MCF 10A (cell line): ENCODE results near the gene PDZRN3. TPM values are rescaled to one million over a fixed set of nuclear protein-coding genes. Genes with fewer than 3 reads are reported as not detected.

Experiments used
- BruUV-seq: library from RNA; stranded (reverse); fragments of 400-500 nt; replicated peaks from 2 replicates; lab custom pipeline; 2021; lab: Mats Ljungman, UMichigan
- CTCF ChIA-PET: fragments of 300-600 bp; sonication (Branson Sonifier 250); formaldehyde crosslinking; extraction: SDS; loops from one replicate; lab custom pipeline; 2021; ENCODE audit warnings: antibody characterized with exemption, inconsistent platforms; lab: Yijun Ruan, JAX
- POLR2A ChIA-PET: fragments of 300-600, 350-650 bp; sonication (Branson Sonifier 250); formaldehyde crosslinking; extraction: SDS; loops from one replicate; lab custom pipeline; 2020; ENCODE audit warnings: antibody characterized with exemption, inconsistent platforms; lab: Yijun Ruan, JAX
- DNase-seq: peaks from one replicate; pipeline ENCODE4 v3.0.0-alpha.2; 2018; ENCODE audit not compliant: unreplicated experiment
- H3K27ac Mint-ChIP-seq: one replicate; pipeline ENCODE4 v1.8.0; 2022; ENCODE audit warnings: mild to moderate bottlenecking, low read depth, mixed read lengths; ENCODE audit not compliant: unreplicated experiment
- H3K27me3 Mint-ChIP-seq: one replicate; pipeline ENCODE4 v1.8.0; 2022; ENCODE audit warnings: mixed read lengths; ENCODE audit not compliant: insufficient read depth, unreplicated experiment
- H3K36me3 Mint-ChIP-seq: one replicate; pipeline ENCODE4 v1.8.0; 2022; ENCODE audit warnings: mild to moderate bottlenecking, moderate library complexity, mixed read lengths; ENCODE audit not compliant: insufficient read depth, unreplicated experiment
- H3K4me1 Mint-ChIP-seq: one replicate; pipeline ENCODE4 v1.8.0; 2022; ENCODE audit warnings: mixed read lengths; ENCODE audit not compliant: insufficient read depth, unreplicated experiment
- H3K4me3 Mint-ChIP-seq: one replicate; pipeline ENCODE4 v1.8.0; 2022; ENCODE audit warnings: mild to moderate bottlenecking, moderate library complexity, mixed read lengths; ENCODE audit not compliant: unreplicated experiment
- H3K9me3 Mint-ChIP-seq: one replicate; pipeline ENCODE4 v1.8.0; 2022; ENCODE audit warnings: mixed read lengths; ENCODE audit not compliant: unreplicated experiment
- intact Hi-C: fragments of 100-400 bp; cut with micrococcal nuclease; formaldehyde crosslinking; loops from 2 replicates; pipeline ENCODE4 v1.14.1; 2022
- total RNA-seq: library from RNA; stranded (reverse); gene quantifications from 2 replicates; pipeline ENCODE4 v1.2.3, GENCODE V29; 2022
- TF ChIP-seq, protein P1 (sequence below): fragments of 200-600 bp; IDR thresholded peaks from one replicate; pipeline ENCODE4 v1.8.0; 2022; ENCODE audit warnings: antibody characterized with exemption, mild to moderate bottlenecking; ENCODE audit not compliant: unreplicated experiment

The PDZRN3 gene
- total RNA-seq, 1 experiment from 2014 or later = not detected

GRCh38 chr3:73530022-73530396 lies 94.7 kb downstream of the PDZRN3 start:
- Mint-ChIP-seq H3K36me3 (no peaks in the 10 kb centered on the region), H3K27ac (no peak overlapping the region), H3K9me3 (no peaks in the 10 kb centered on the region), H3K4me3 (no peak overlapping the region), H3K27me3 (peaks cover 32% of the 10 kb centered on the region), H3K4me1 (no peaks in the 10 kb centered on the region)
- BruUV-seq = no TSS peak
- ChIA-PET POLR2A (no interaction called here), CTCF (interaction anchor here (1.1 kb wide), 1 partner anchor 317 kb away, joined by 4 read pairs; no protein-coding TSS in a partner anchor)
- intact Hi-C loops = no loop called here
- no peak for DNase-seq
- TF ChIP-seq, protein P1, sequence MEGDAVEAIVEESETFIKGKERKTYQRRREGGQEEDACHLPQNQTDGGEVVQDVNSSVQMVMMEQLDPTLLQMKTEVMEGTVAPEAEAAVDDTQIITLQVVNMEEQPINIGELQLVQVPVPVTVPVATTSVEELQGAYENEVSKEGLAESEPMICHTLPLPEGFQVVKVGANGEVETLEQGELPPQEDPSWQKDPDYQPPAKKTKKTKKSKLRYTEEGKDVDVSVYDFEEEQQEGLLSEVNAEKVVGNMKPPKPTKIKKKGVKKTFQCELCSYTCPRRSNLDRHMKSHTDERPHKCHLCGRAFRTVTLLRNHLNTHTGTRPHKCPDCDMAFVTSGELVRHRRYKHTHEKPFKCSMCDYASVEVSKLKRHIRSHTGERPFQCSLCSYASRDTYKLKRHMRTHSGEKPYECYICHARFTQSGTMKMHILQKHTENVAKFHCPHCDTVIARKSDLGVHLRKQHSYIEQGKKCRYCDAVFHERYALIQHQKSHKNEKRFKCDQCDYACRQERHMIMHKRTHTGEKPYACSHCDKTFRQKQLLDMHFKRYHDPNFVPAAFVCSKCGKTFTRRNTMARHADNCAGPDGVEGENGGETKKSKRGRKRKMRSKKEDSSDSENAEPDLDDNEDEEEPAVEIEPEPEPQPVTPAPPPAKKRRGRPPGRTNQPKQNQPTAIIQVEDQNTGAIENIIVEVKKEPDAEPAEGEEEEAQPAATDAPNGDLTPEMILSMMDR = no peak

DNA sequence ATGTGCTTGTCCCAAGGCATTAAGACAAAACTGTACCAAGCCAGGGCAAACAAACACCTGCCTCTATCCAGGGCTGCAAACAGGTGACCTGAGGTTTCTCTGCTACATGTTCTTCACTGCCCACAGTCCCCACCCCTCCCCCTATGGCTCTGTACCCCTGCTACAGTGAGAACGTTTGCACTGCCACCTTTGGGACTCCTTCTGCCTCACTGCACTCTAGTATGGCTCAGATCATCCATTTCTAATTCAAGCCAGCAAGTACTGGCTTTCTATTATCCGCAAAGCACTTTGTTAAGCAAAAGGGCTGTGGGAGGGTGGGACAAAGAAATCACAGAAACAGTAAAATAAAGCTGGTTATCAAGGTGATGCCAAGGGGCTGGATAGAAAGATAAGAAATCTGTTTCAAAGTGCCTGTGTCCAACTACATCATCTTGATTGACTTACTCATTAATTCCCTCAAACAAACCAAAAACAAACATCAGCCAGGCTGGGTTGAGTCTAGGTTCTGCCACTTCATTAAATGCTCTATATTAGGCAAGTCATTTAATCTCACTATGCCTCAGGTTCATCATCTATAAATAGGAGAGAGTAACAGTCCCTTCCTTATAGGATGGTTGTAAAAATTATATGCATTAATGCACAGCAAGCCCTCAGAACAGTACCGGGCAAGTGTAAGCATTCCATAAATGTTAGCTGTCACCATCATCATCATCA lies 95.3 kb downstream of the PDZRN3 start:
- Mint-ChIP-seq H3K4me1 (no peaks in the 10 kb centered on the region), H3K36me3 (no peaks in the 10 kb centered on the region), H3K4me3 (no peak overlapping the region), H3K27ac (no peak overlapping the region), H3K27me3 (peaks cover 32% of the 10 kb centered on the region), H3K9me3 (no peaks in the 10 kb centered on the region)
- BruUV-seq = no TSS peak
- DNase-seq = no peak
- TF ChIP-seq, protein P1 = no peak
- intact Hi-C loops = no loop called here
- POLR2A ChIA-PET = no interaction called here
- CTCF ChIA-PET = interaction anchor here (1.1 to 1.6 kb wide), 2 partner anchors 318 to 322 kb away, joined by 3 to 4 read pairs; no protein-coding TSS in a partner anchor

DNA sequence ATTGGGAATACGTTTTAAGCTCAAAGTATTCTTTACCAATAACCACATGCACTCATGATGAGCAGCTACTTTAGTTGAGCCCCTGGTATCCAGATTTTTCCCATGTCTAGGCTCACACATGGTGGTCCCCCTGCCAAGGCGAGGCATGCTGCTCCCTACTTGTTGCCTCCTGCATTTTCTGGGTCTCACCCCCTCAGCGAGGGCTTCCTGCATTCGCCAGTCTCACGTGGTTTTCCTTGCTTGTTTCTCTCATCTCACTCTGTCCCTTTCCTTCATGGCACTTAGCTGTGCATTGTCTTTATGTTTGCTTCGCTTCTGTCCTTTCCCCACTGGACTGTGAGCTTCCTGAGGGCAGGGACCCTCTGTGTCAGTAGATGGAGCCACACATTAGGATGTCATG lies 99.2 kb downstream of the PDZRN3 start:
- no peaks in the 10 kb centered on the region for H3K4me1 Mint-ChIP-seq
- no peaks in the 10 kb centered on the region for H3K36me3 Mint-ChIP-seq
- CTCF ChIA-PET = interaction anchor here (0.6 to 3.8 kb wide), 5 partner anchors 18 to 323 kb away, joined by 3 to 15 read pairs (median 3); no protein-coding TSS in a partner anchor
- no peak for DNase-seq
- POLR2A ChIA-PET = no interaction called here
- intact Hi-C loops = no loop called here
- TF ChIP-seq, protein P1 = no peak
- H3K27ac Mint-ChIP-seq = no peak overlapping the region
- H3K4me3 Mint-ChIP-seq = no peak overlapping the region
- no peaks in the 10 kb centered on the region for H3K9me3 Mint-ChIP-seq
- no TSS peak for BruUV-seq
- peaks cover 32% of the 10 kb centered on the region for H3K27me3 Mint-ChIP-seq

DNA sequence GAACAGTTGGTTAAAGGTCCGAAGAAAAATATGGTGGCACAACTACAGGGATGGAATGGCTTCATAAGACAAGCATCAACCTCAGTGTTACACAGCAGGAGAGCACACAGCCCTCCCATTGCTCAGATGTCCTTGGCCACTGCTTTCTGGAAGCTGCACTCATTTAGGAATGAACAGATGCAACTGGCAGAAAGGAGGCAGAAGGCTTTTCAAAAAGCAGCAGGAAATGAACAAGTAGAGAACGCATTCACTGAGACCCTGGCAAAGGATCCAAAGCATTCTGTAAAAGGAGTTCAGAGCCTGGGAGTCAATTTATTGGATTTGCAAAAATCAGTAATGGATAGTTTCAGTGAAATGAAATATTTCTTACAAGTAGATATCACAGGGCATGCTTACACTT lies 101.1 kb downstream of the PDZRN3 start:
- peaks cover 6% of the 10 kb centered on the region for H3K4me1 Mint-ChIP-seq
- ChIA-PET CTCF (interaction anchor here (3.8 kb wide), 1 partner anchor 16 kb away, joined by 15 read pairs; no protein-coding TSS in a partner anchor), POLR2A (no interaction called here)
- H3K36me3 Mint-ChIP-seq = no peaks in the 10 kb centered on the region
- no peak overlapping the region for H3K4me3 Mint-ChIP-seq
- intact Hi-C loops = no loop called here
- H3K27ac Mint-ChIP-seq = no peak overlapping the region
- no peaks in the 10 kb centered on the region for H3K9me3 Mint-ChIP-seq
- peaks cover 28% of the 10 kb centered on the region for H3K27me3 Mint-ChIP-seq
- no TSS peak for BruUV-seq
- DNase-seq = no peak
- TF ChIP-seq, protein P1 = no peak
